Measurements from ENCODE around the gene NCOR1.

- TF ChIP-seq CTCF (conservative IDR thresholded peaks at IDR 0.05; ENCODE audit: low read length) = no peak
- no peak for TF ChIP-seq EZH2phosphoT487 (IDR thresholded peaks at IDR 0.05; ENCODE audit: borderline replicate concordance, low read depth, low read length)
Measured at GRCh38 chr17:16197276-16197675, 18.1 kb downstream of the NCOR1 start.

Measured in OCI-LY7 (cell line).